IMR-90 (cell line): Measurements from ENCODE around the gene TEX53. TPM values are rescaled to one million over a fixed set of nuclear protein-coding genes. Genes with fewer than 3 reads are reported as not detected.
A peak's percentile ranks its signal among the peaks of the same experiment; 100 is the strongest.

Experiments
- ATAC-seq: fragments of 200-7000 bp; cut with Tn5 transposase; 2 replicates; pipeline ENCODE4 v1.9.1; 2020; ENCODE audit warnings: low read depth, mild to moderate bottlenecking, moderate library complexity
- BruUV-seq: library from RNA; stranded (reverse); fragments of 400-500 nt; replicated peaks from 2 replicates; lab custom pipeline; 2021; lab: Mats Ljungman, UMichigan
- CTCF ChIA-PET: fragments of 300-600 bp; formaldehyde crosslinking; extraction: SDS; loops from one replicate; lab custom pipeline; 2021; ENCODE audit warnings: antibody characterized with exemption; lab: Yijun Ruan, JAX
- POLR2A ChIA-PET: fragments of 300-600 bp; sonication (Branson Sonifier 250); formaldehyde crosslinking; loops from one replicate; lab custom pipeline; 2022; ENCODE audit warnings: antibody characterized with exemption; ENCODE audit not compliant: unreplicated experiment; lab: Charles Lee
- DNase-seq: peaks from one replicate; pipeline ENCODE4 v3.0.0; 2013
- H2AFZ ChIP-seq: replicated peaks from 2 replicates; pipeline ENCODE3; 2013; ENCODE audit warnings: low read length, mild to moderate bottlenecking; ENCODE audit not compliant: poor library complexity
- H2AK5ac ChIP-seq: 2 replicates; pipeline ENCODE4 v1.6.1; 2013; ENCODE audit warnings: low read depth, low read length, inconsistent platforms
- H2AK9ac ChIP-seq: replicated peaks from 2 replicates; pipeline ENCODE3; 2013; ENCODE audit warnings: mild to moderate bottlenecking, low read depth, low read length, moderate library complexity; ENCODE audit not compliant: poor library complexity
- H2BK120ac ChIP-seq: 2 replicates; pipeline ENCODE4 v1.6.1; 2013; ENCODE audit warnings: low read depth, low read length, inconsistent platforms
- H2BK15ac ChIP-seq: 3 replicates; pipeline ENCODE4 v1.6.1; 2013; ENCODE audit warnings: low read depth, low read length, inconsistent platforms
- H2BK20ac ChIP-seq: 2 replicates; pipeline ENCODE4 v1.6.1; 2013; ENCODE audit warnings: low read depth, mild to moderate bottlenecking, inconsistent platforms, low read length, moderate library complexity
- H2BK5ac ChIP-seq: 2 replicates; pipeline ENCODE4 v1.6.1; 2013; ENCODE audit warnings: mild to moderate bottlenecking, low read depth, low read length, inconsistent platforms; ENCODE audit not compliant: poor library complexity, severe bottlenecking
- H3K14ac ChIP-seq: replicated peaks from 2 replicates; pipeline ENCODE4 v1.6.1; 2013; ENCODE audit warnings: low read depth, low read length, inconsistent platforms
- H3K18ac ChIP-seq: 2 replicates; pipeline ENCODE4 v1.6.1; 2013; ENCODE audit warnings: low read depth, low read length, control low read depth
- H3K23ac ChIP-seq: 2 replicates; pipeline ENCODE4 v1.6.1; 2013; ENCODE audit warnings: low read depth, low read length, inconsistent platforms
- H3K27ac ChIP-seq: 2 replicates; pipeline ENCODE4 v1.5.1; 2013; ENCODE audit warnings: mild to moderate bottlenecking, control low read depth, low read length; ENCODE audit not compliant: insufficient read depth
- H3K27me3 ChIP-seq: 2 replicates; pipeline ENCODE4 v1.6.1; 2013; ENCODE audit warnings: low read length; ENCODE audit not compliant: control insufficient read depth, insufficient read depth
- H3K36me3 ChIP-seq: 2 replicates; pipeline ENCODE4 v1.6.1; 2013; ENCODE audit warnings: low read length, mixed read lengths; ENCODE audit not compliant: control insufficient read depth, insufficient read depth
- H3K4ac ChIP-seq: 2 replicates; pipeline ENCODE4 v1.6.1; 2013; ENCODE audit warnings: low read depth, low read length, inconsistent platforms
- H3K4me1 ChIP-seq: 2 replicates; pipeline ENCODE4 v1.6.1; 2013; ENCODE audit warnings: low read length, mixed read lengths; ENCODE audit not compliant: control insufficient read depth, insufficient read depth
- H3K4me2 ChIP-seq: 2 replicates; pipeline ENCODE4 v1.6.1; 2013; ENCODE audit warnings: low read depth, mild to moderate bottlenecking, control low read depth, low read length, moderate library complexity
- H3K4me3 ChIP-seq: 2 replicates; pipeline ENCODE4 v1.5.1; 2013; ENCODE audit warnings: low read depth, mild to moderate bottlenecking, control low read depth, low read length, moderate library complexity; ENCODE audit not compliant: insufficient read depth
- H3K56ac ChIP-seq: 2 replicates; pipeline ENCODE4 v1.6.1; 2013; ENCODE audit warnings: low read length, inconsistent platforms; ENCODE audit not compliant: insufficient read depth; ENCODE audit errors: extremely low read depth
- H3K79me1 ChIP-seq, 2 experiments: 2 replicates each; pipeline ENCODE4 v1.6.1; 2013; ENCODE audit warnings: low read length in 2 of 2, inconsistent platforms in 1 of 2, low read depth in 1 of 2
- H3K9ac ChIP-seq: 2 replicates; pipeline ENCODE4 v1.6.1; 2013; ENCODE audit warnings: low read depth, low read length, control low read depth
- H3K9me1 ChIP-seq: 2 replicates; pipeline ENCODE4 v1.6.1; 2013; ENCODE audit warnings: low read length, inconsistent platforms; ENCODE audit not compliant: insufficient read depth
- H3K9me3 ChIP-seq: 2 replicates; pipeline ENCODE4 v1.6.1; 2013; ENCODE audit warnings: low read length; ENCODE audit not compliant: control insufficient read depth, insufficient read depth
- H4K20me1 ChIP-seq: 2 replicates; pipeline ENCODE4 v1.6.1; 2013; ENCODE audit warnings: low read length, inconsistent platforms; ENCODE audit not compliant: insufficient read depth
- H4K5ac ChIP-seq: 2 replicates; pipeline ENCODE4 v1.6.1; 2013; ENCODE audit warnings: mild to moderate bottlenecking, low read depth, low read length, control low read depth
- H4K8ac ChIP-seq, 2 experiments: 2 replicates each; pipeline ENCODE4 v1.6.1; 2013; ENCODE audit warnings: low read depth in 2 of 2, low read length in 2 of 2, control low read depth in 1 of 2, inconsistent platforms in 1 of 2
- H4K91ac ChIP-seq: 2 replicates; pipeline ENCODE4 v1.6.1; 2013; ENCODE audit warnings: low read depth, low read length, inconsistent platforms; ENCODE audit not compliant: insufficient read depth
- BHLHE40 ChIP-seq: fragments of 150-350 bp; IDR thresholded peaks from 2 replicates; pipeline ENCODE4 v1.6.1; 2016; ENCODE audit warnings: mild to moderate bottlenecking, low read depth, low read length
- CHD1 ChIP-seq: IDR thresholded peaks from 2 replicates; pipeline ENCODE4 v1.6.1; 2012; ENCODE audit warnings: low read depth, low read length, improper control_type of control experiment
- MAFK ChIP-seq: IDR thresholded peaks from 2 replicates; pipeline ENCODE4 v1.6.1; 2012; ENCODE audit warnings: low read depth, low read length, improper control_type of control experiment
- MXI1 ChIP-seq: IDR thresholded peaks from 2 replicates; pipeline ENCODE4 v1.6.1; 2012; ENCODE audit warnings: low read depth, mild to moderate bottlenecking, low read length, moderate library complexity, borderline replicate concordance
- NFE2L2 ChIP-seq: fragments of 150-350 bp; IDR thresholded peaks from 2 replicates; pipeline ENCODE4 v1.6.1; 2016; ENCODE audit warnings: low read depth, mild to moderate bottlenecking, low read length
- RAD21 ChIP-seq: IDR thresholded peaks from 2 replicates; pipeline ENCODE4 v1.6.1; 2012; ENCODE audit warnings: low read length, improper control_type of control experiment
- RCOR1 ChIP-seq: IDR thresholded peaks from 2 replicates; pipeline ENCODE4 v1.6.1; 2012; ENCODE audit warnings: mild to moderate bottlenecking, low read length, improper control_type of control experiment; ENCODE audit not compliant: insufficient replicate concordance
- RFX5 ChIP-seq: IDR thresholded peaks from 2 replicates; pipeline ENCODE4 v1.8.0; 2012; ENCODE audit warnings: low read depth, mild to moderate bottlenecking, low read length, moderate library complexity
- USF2 ChIP-seq: fragments of 150-350 bp; IDR thresholded peaks from 2 replicates; pipeline ENCODE4 v1.6.1; 2017; ENCODE audit warnings: mild to moderate bottlenecking, antibody characterized with exemption, low read length, low read depth
- WGBS, 2 experiments: methylation state at CpG; one replicate each; pipeline versions ENCODE4 v1.1.5 to v1.1.7; 2013; ENCODE audit warnings: missing lambda C conversion rate in 2 of 2; ENCODE audit not compliant: insufficient read length in 1 of 2; ENCODE audit errors: extremely low coverage in 2 of 2; 5-methylcytosine and 5-hydroxymethylcytosine counted together
- dilution Hi-C: fragments of 300-500 bp; cut with HindIII; formaldehyde crosslinking; loops from one replicate; pipeline ENCODE4 v1.14.3; 2018; ENCODE audit warnings: low sequenced_read_pairs; ENCODE audit not compliant: unreplicated experiment
- in situ Hi-C: fragments of 300-500 bp; cut with MboI; formaldehyde crosslinking; loops from 3 replicates; pipeline ENCODE4 v1.14.3; 2019; ENCODE audit warnings: low sequenced_read_pairs, inconsistent platforms, mixed read lengths
- intact Hi-C: fragments of 100-400 bp; cut with micrococcal nuclease; formaldehyde crosslinking; loops from 2 replicates; pipeline ENCODE4 v1.10.0; 2022
- polyA plus RNA-seq, 3 experiments: library from polyadenylated mRNA; depleted of rRNA; stranded (reverse); fragments of >200 nt; gene quantifications; 2 replicates each; pipeline ENCODE4 v1.2.3, GENCODE V29; 2012; ENCODE audit warnings: low replicate concordance in 1 of 3
- total RNA-seq: library from RNA; depleted of rRNA; stranded (reverse); fragments of >200 nt; gene quantifications from 2 replicates; pipeline ENCODE4 v1.2.3, GENCODE V29; 2012

Gene TEX53
- total and polyA plus RNA-seq, 2 of the 4 experiments (the other 2 are of a cell fraction): not detected

- TF ChIP-seq BHLHE40 (no peak), CHD1 (no peak)
Measured at GRCh38 chr9:114690308-114690707, 32.7 kb upstream of the TEX53 start (continued).

GRCh38 chr9:114689813-114690212, 32.2 kb upstream of the TEX53 start:
- peak overlapping the region; percentile 50 for H4K91ac ChIP-seq
- peak overlapping the region; percentile 55; the same call in 1 of the 2 replicates for H3K4ac ChIP-seq
- no peak overlapping the region for H2BK5ac ChIP-seq
- in situ Hi-C loops (no loop called here), intact Hi-C loops (no loop called here), dilution Hi-C loops (no loop called here)
- 0 out of 4 replicates have a peak overlapping the region, but pooled peaks of 1 of the 2 experiments have one; percentile 3 for H4K8ac ChIP-seq
- H2AK9ac ChIP-seq: no peak overlapping the region
- H2BK15ac ChIP-seq: peak overlapping the region; percentile 57; the same call in 1 of the 3 replicates
- H2BK120ac ChIP-seq: peak overlapping the region; percentile 86; the same call in 1 of the 2 replicates
- peak overlapping the region; percentile 47; the same call in 1 of the 2 replicates for H2BK20ac ChIP-seq
- H3K9ac ChIP-seq: no peak overlapping the region
- no peak overlapping the region for H3K14ac ChIP-seq
- no peak overlapping the region for H4K5ac ChIP-seq
- peak overlapping the region; percentile 40 for H2AK5ac ChIP-seq
- H3K36me3 ChIP-seq: no peaks in the 10 kb centered on the region
- no peak overlapping the region for H3K4me3 ChIP-seq
- ChIA-PET POLR2A (no interaction called here), CTCF (interaction anchor here (2.6 kb wide), 1 partner anchor 8 kb away, joined by 18 read pairs; the partner anchor contains the start of gene TEX48)
- no peaks in the 10 kb centered on the region for H3K27me3 ChIP-seq
- no peak overlapping the region for H2AFZ ChIP-seq
- no peak overlapping the region for H3K4me2 ChIP-seq
- no peak overlapping the region for H3K18ac ChIP-seq
- H3K9me3 ChIP-seq: no peaks in the 10 kb centered on the region
- BruUV-seq: no TSS peak
- TF ChIP-seq NFE2L2 (no peak), RCOR1 (no peak), RFX5 (no peak), USF2 (no peak), MAFK (no peak), CHD1 (no peak), RAD21 (no peak), MXI1 (no peak)
- H3K4me1 ChIP-seq: peaks cover 11% of the 10 kb centered on the region
- H3K9me1 ChIP-seq: peaks cover 16% of the 10 kb centered on the region
- H3K23ac ChIP-seq: no peak overlapping the region; the same call in 1 of the 2 replicates
- no peak overlapping the region for H3K56ac ChIP-seq
- no peaks in the 10 kb centered on the region for H4K20me1 ChIP-seq
- ATAC-seq (no peak), DNase-seq (no peak)
- no peaks in the 10 kb centered on the region for H3K79me1 ChIP-seq
- WGBS, 2 experiments: 85% methylated on average over 3 of the region's 7 CpGs; no CpG with 5 or more reads in 1 of the 2 experiments
- H3K27ac ChIP-seq: no peak overlapping the region
